GM15510 (cell line): ENCODE data around the gene VTI1A.

ENCODE experiments used
- POLR2A ChIP-seq: IDR thresholded peaks from 3 replicates; pipeline ENCODE4 v1.6.1; 2011; ENCODE audit warnings: borderline replicate concordance; ENCODE audit not compliant: insufficient read length; ENCODE audit errors: extremely low read depth

The VTI1A gene

DNA sequence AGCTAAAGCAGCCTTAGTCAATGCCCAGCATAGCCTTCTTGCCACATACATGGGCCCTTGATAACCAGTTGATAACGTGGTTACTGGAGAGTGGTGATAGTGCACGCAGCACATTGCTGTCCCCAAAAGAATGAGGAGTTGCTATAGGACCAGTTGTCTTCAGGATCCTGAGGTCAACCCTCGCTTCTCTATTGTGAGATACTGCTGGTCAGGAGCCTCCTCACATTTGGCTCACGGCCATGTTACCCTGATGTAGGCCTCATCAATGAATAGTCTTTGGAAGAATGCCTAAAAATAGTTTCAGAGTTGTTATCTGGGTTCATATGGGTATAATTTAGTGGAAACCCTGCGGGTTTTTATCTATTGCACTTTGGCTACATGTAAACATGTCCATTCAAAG lies 230.7 kb downstream of the VTI1A start:
- no peak for TF ChIP-seq POLR2A

DNA sequence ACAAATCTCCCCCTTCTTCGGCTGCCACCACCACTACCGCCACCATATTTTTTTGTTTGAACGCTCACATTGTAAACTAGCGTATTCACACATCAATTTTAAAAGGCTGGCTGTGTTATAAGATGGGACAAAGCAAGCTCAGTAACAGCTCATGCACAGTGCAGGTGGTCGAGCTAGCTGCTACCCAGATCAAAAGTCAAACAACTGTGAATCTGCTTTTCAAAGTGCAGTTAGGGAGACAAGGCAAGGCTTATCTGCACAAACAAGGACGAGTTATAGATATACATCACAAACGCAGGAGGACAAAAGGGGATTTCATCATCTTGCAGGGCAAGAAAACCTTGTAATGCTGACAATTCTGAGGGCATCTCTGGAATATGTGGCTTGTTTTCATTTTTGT lies 231.6 kb downstream of the VTI1A start:
- TF ChIP-seq POLR2A, result no peak

DNA sequence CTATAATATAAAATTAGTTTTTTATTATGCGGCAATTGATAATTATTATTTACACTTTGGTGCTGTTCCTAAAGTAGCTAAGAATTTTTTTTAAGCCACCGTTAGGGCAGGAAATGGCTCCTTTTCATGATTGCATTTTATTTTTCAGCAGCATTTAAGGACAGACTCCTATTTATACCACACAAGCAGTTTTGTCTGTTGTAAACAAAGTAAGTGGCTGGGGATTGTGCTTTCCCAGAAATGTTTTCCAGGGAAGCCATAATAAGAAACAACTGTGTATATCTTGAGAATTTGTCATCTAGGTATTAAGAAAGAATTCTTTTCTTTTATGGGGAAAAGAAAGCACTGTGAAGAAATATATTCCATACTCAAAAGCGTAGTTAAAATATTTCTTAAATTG lies 232.0 kb downstream of the VTI1A start:
- TF ChIP-seq POLR2A, result no peak

DNA sequence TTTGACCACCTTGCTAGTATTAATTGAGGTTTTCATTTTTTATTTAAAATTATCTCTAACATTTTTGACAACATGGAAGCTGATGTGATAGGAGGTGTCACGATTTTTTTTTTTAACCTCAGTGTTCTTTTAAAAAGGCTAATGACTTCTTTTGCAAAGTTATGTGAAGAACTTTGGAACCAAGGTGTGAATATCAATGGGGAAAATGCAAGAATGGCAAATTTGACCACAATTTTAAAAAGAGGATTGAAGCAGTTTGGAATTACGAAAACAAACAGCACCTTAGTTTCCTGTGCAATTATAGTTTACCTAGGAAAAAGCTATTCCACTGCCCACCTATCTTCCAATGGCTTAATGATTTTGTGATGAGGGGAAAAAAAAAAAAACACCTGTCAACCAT lies 232.4 kb downstream of the VTI1A start:
- TF ChIP-seq POLR2A, result no peak

DNA sequence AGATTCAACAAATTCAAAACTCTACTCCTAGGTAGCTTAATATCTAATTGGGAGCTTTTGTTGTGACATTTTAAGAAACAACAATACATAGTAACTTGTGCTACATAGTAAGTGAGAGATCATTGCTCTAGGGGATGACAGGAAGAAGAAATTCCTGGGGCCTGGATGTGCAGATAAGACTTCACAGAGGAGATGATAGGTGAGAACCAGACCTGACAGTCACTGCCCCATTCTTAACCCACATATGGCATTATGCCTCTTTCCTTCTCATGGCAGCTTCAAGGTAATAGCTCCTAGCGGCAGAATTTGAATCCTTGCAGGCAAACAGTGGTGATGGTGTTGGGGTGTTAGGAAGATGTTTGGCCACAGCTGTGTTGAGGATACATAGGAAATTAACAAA lies 233.6 kb downstream of the VTI1A start:
- TF ChIP-seq POLR2A, result no peak

DNA sequence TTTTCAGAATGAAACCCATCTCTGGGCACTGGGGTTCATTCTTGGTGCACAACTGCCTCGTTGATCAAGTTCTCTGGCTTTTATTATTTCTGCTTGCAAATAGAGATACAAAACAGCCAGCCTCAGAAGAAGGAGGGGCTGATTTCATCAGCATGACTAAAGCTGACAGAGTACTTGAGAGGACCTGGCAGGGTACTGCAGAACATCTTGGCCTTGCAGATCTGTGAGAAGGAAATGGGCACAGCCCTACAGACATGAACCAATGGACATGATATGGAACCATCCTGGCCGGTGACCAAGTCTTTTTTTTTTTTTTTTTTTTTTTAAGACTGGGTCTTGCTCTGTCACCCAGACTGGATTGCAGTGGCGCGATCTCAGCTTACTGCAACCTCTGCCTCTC lies 240.6 kb downstream of the VTI1A start:
- TF ChIP-seq POLR2A, result no peak

DNA sequence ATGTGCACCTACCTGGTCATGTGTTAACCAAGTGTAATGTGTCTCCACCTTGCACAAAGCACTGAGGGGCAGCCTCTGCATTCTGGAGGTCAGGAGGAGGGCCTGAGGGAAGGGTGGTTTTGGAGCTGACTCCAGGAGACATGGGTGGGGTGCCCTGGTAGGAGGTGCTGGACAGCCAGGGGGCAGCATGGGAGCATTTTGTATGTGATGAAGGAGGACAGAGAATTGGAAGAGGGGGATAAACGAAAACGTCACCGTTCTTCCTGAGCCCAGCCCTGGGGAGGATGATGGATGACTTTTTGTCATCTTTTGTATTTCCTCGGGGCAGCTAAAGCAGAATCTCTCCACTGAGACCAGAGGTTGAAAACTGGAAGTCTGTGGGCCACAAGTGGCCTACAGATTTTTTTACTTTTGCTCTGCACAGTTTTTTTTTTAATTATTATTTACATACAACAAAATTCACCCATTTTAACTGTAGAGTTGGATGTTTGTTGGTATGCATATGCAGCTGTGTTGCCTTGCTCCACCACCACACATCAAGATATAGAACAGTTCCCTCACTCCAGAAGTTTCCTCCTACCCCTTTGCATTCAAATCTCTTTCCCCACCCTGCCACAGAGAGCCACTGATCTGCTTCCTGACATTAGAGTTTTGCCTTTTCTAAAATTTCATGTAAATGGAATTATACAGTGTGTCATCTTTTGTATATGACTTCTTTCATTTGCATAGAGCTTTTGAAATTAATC lies 242.5 kb downstream of the VTI1A start:
- no peak for TF ChIP-seq POLR2A

DNA sequence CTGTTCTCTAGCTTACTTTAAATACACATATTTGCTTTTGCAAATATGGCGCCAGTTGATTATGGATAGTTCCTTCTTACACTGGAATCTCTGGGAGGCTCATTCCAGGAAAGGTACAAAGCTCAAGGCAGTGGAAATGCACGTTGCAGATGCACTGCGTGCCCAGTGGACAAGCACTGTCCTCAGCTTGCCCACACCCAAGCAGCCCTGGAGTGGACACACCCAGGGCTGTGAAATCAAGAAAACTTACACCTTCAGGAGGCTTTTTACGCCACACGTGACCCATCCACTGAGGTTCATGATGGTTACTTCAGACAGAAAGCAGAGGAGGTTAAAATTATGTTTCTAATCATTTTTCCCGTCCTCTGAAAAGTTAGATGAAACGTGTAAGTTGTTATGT lies 248.5 kb downstream of the VTI1A start:
- no peak for TF ChIP-seq POLR2A

DNA sequence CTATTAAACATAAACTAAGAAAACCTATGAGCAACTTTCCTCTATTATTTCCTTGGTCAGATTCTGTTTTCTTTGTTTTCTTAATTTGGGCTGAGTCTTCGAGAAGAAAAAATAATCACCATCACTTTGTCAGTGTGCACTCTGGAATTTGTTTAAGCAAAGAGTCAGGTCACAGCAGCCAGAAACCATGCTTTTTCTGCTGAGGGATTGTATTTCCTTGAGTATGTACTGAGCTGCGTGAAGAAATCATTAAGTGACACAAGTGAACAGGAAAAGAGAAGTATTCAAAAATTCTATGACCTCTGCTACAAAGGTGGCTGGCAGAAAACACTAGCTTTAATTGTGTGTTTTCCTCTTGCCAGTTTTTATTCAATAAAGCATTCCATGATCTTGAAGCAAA lies 249.6 kb downstream of the VTI1A start:
- TF ChIP-seq POLR2A, result no peak

DNA sequence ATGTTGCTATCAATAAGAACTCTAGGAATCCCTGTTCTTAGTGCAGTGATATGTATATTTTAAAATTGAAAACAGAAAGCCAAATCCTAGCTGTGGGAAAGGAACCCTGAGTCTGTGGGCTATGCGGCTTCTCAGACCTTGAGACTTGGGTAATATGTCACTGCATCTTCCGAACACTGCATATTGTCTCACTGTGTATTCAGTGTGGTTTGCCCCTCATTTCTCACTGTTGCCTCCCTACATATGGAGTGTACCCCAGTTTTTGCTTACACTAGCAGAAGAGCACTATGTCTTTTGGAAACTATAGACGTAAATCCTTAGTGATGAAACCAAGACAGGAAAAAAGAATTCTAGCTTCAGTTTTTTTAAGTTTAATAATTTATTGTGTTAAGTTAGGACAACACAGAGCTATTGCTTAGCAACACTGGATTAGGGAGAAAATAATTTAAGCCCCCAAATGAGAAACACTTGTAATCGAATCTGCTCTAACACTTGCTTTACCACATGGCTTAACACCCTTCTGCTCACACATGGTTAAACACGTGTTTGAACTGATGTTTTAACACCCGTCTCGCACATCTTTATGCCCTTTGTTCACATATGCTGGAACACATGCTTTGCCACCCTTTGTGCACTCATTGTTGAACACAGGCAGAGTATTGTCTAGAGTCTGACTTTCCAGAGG lies 251.3 kb downstream of the VTI1A start:
- no peak for TF ChIP-seq POLR2A

DNA sequence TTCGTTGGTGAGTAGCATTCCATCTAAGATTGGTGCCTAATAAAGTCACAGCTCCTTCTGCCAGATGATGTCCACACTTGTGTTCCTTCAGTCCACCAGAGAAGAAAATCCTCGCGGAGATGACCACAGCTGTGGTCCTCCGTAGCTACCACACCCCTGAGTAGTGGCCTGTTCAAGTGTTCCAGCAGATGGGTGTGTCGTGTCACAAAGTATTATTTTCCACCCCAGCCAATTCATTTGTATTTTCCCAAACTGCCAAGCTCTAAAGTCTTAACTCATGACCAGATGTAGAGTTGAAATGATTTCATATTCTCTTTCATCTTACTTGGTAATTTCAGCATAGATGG lies 251.8 kb downstream of the VTI1A start:
- TF ChIP-seq POLR2A, result no peak

DNA sequence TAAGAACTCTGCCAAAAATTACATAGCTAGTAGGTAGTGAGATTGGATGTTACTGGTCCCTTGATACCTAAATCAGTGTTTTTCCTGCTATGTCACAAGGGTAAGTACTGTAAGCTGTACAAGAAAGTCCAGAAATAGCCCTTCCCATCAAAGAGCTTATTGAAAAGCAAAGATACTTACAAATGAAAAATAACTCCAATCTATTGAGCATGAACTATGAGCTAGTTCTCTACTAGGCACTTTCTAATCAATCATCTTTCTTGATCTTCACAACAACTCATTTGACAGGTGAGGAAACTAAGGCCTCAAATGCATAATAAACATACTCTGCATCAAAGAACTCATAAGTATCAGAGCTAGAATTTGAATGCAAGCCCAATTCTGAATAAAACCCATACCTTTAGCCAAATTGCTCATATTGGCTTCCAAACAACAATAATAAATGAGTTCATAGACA lies 253.2 kb downstream of the VTI1A start:
- TF ChIP-seq POLR2A, result no peak

DNA sequence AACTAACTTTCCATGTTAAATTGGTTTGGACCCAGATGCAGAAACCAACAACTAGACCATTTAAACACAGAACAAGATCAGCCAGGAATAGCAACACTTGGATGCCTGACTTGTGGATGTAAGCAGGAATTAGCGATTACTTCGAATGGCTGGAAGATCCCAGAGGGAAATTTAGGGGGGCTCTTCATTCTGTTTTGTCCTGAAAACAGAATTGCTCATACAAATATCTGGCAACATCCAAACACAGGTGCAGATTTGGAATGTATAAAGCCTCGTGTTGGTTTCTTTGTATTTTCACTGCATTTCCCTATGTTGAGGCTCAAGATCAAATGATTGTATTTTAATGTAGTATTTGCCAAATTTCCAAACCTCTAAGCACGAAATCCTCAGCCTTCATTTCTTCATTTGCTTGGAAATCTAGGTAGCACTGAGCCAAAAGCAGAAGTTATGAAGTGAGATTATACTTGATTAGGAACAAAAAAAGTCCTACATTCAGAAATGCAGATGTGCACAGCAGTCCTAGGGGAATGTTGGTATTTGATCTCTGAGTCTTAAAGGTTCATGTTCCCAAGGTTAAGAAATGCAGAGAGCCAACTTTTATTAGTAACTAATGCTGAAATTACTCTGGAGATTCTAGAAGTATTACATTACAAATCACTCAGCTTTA lies 254.3 kb downstream of the VTI1A start:
- TF ChIP-seq POLR2A, result no peak

DNA sequence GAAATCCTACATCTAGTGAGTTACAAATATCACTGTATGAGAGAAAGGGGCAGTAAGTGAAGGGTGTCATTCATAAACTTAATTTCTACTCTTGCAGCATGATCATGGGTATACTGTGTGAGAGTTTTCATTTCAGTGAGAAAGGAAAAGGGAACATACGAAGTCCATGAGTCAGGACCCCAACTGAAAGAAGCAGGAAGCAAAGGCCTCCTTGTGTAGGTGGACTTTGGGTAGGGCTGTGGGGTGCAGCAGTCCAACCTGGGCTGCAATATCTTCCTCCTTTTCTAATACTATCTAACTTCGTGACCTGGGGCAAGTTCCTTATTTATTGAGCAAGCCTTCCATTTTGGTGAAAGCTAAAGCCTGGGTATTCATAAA lies 254.9 kb downstream of the VTI1A start:
- no peak for TF ChIP-seq POLR2A

DNA sequence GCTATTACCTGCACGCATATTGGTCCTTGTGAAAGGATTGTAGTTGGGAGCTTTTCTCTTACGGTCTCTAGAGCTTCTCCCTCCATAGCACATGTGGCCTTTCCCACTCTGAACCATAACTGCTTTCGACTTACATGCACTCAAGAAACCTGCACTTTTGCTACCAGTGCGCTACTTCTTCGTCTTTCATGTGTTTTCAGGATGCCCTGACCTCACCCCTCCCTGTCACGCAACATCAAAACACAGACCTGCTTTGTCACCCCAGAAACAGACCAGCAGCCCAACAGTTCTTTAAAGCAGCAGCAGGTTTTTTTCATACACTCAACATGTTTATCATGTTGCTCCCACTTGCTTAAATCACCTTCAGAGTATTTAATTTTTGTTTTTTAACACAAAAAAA lies 259.6 kb downstream of the VTI1A start:
- TF ChIP-seq POLR2A, result no peak

DNA sequence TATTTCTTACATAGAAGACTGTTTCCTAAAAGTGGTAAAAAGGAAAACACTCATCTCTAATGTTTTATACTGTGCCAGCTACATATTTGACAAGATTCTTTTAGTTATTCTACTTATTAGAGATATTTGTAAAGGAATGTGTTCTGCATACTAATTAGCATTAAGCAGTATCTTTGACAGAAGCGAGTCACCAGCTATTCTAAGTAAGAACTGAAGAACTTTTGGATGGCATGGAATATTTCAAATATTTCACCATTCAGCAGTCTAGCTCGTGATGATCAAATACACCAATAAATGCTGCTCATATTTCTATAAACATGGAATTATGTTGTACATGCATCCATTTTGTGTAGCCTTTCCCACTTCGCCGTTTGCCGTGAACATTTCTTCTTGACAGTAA lies 261.4 kb downstream of the VTI1A start:
- no peak for TF ChIP-seq POLR2A
